Activated naive CD4-positive, alpha-beta T cell treated with anti-CD3 and anti-CD28 coated beads, Interleukin-2, amount 50 U/mL, for 72 hours (primary cell): ENCODE data around the gene NRCAM. TPM values are rescaled to one million over a fixed set of nuclear protein-coding genes. Genes with fewer than 3 reads are reported as not detected.

Source experiments
- total RNA-seq, 2 donors: library from RNA; stranded (reverse); gene quantifications; one replicate each; pipeline ENCODE4 v1.2.3, GENCODE V29; 2022

NRCAM gene
- total RNA-seq, 2 donors from 2014 or later, result 0.09 to 0.80 TPM

Other genes starting within 250 kb of the NRCAM start
- 10 to 100 TPM; 17.6 to 39.5 TPM for gene PNPLA8, start 69.7 kb upstream of the NRCAM start, total RNA-seq
- 10 to 100 TPM; 25.9 to 30.7 TPM for gene THAP5, start 113.3 kb upstream of the NRCAM start, total RNA-seq
- 10 to 100 TPM; 11.2 to 12.3 TPM for gene DNAJB9, start 113.4 kb upstream of the NRCAM start, total RNA-seq